GM12878 (cell line): ENCODE measurements around the gene DIP2B. TPM values are rescaled to one million over a fixed set of nuclear protein-coding genes. Genes with fewer than 3 reads are reported as not detected.

Source experiments
- ATAC-seq: fragments of 200-7000 bp; cut with Tn5 transposase; 3 replicates; pipeline ENCODE4 v1.9.1; 2020; ENCODE audit warnings: mild to moderate bottlenecking, moderate library complexity
- BruUV-seq: library from RNA; stranded (reverse); fragments of 400-500 nt; replicated peaks from 2 replicates; lab custom pipeline; 2021; lab: Mats Ljungman, UMichigan
- CTCF ChIA-PET: fragments of 300-600 bp; sonication (Branson Sonifier 250); formaldehyde crosslinking; extraction: SDS; loops from one replicate; lab custom pipeline; 2021; ENCODE audit warnings: inconsistent platforms; lab: Yijun Ruan, JAX
- POLR2A ChIA-PET: fragments of 350-600 bp; formaldehyde crosslinking; extraction: SDS; loops from one replicate; lab custom pipeline; 2021; ENCODE audit warnings: inconsistent platforms; lab: Charles Lee
- RAD21 ChIA-PET: fragments of 300-600 bp; sonication (Branson Sonifier 250); formaldehyde crosslinking; loops from one replicate; lab custom pipeline; 2023; ENCODE audit warnings: antibody characterized with exemption; ENCODE audit not compliant: unreplicated experiment; lab: Charles Lee
- SMC1A ChIA-PET: fragments of 300-600 bp; sonication (Branson Sonifier 250); formaldehyde crosslinking; loops from one replicate; lab custom pipeline; 2023; ENCODE audit not compliant: unreplicated experiment, uncharacterized antibody; lab: Charles Lee
- DNase-seq: peaks from one replicate; pipeline ENCODE4 v3.0.0-alpha.2; 2011; ENCODE audit warnings: low read depth, low spot score
- FAIRE-seq: peaks from 3 replicates; lab custom pipeline; 2011; peaks lifted over from hg19 to GRCh38; lab: Jason Lieb, UNC
- H2AFZ ChIP-seq: 2 replicates; pipeline ENCODE4 v1.6.0; 2011; ENCODE audit warnings: low read depth, low read length, control low read depth; ENCODE audit not compliant: control insufficient read depth
- H3K27ac ChIP-seq: 2 replicates; pipeline ENCODE4 v1.5.1; 2011; ENCODE audit warnings: control low read depth; ENCODE audit not compliant: control insufficient read depth, insufficient read depth
- H3K27me3 ChIP-seq, 2 experiments: replicated peaks in 1 of 2; 2 replicates each; pipeline versions ENCODE4 v1.6.0 to v1.6.1; 2011; ENCODE audit warnings: low read length in 1 of 2; ENCODE audit not compliant: control insufficient read depth in 2 of 2, insufficient read depth in 2 of 2
- H3K36me3 ChIP-seq, 2 experiments: 2 replicates each; pipeline ENCODE4 v1.5.1; 2011; ENCODE audit warnings: low read length in 1 of 2; ENCODE audit not compliant: control insufficient read depth in 2 of 2, insufficient read depth in 2 of 2
- H3K4me1 ChIP-seq: 2 replicates; pipeline ENCODE4 v1.6.1; 2011; ENCODE audit warnings: mild to moderate bottlenecking, low read length, moderate library complexity, mixed read lengths; ENCODE audit not compliant: control insufficient read depth, insufficient read depth
- H3K4me2 ChIP-seq: 2 replicates; pipeline ENCODE4 v1.6.0; 2011; ENCODE audit warnings: control low read depth; ENCODE audit not compliant: control insufficient read depth, insufficient read depth
- H3K4me3 ChIP-seq: fragments of 200-600 bp; sonication (generic); 2 replicates; pipeline ENCODE4 v1.5.1; 2016
- H3K79me2 ChIP-seq: 2 replicates; pipeline ENCODE4 v1.6.0; 2011; ENCODE audit warnings: low read length; ENCODE audit not compliant: control insufficient read depth, insufficient read depth
- H3K9ac ChIP-seq: 2 replicates; pipeline ENCODE4 v1.8.0; 2011; ENCODE audit warnings: low read length, control low read depth, mixed read lengths; ENCODE audit not compliant: control insufficient read depth, insufficient read depth
- H3K9me3 ChIP-seq: replicated peaks from 3 replicates; pipeline ENCODE4 v1.5.1; 2011; ENCODE audit warnings: mild to moderate bottlenecking, low read length; ENCODE audit not compliant: control insufficient read depth, insufficient read depth
- H4K20me1 ChIP-seq: 2 replicates; pipeline ENCODE4 v1.6.0; 2011; ENCODE audit not compliant: control insufficient read depth, insufficient read depth
- ETV6 ChIP-seq, 2 experiments: fragments of 450-650 bp in 1 of 2; IDR thresholded peaks in 1 of 2; conservative IDR thresholded peaks in 1 of 2; 2 replicates each; pipeline ENCODE4 v1.6.1; 2014; ENCODE audit warnings: antibody characterized with exemption in 1 of 2, borderline replicate concordance in 1 of 2, low read depth in 1 of 2, mild to moderate bottlenecking in 1 of 2, moderate library complexity in 1 of 2
- EZH2 ChIP-seq: IDR thresholded peaks from 2 replicates; pipeline ENCODE4 v1.6.1; 2012; ENCODE audit warnings: low read depth, mild to moderate bottlenecking, control low read depth, inconsistent platforms, low read length, borderline replicate concordance; ENCODE audit not compliant: control insufficient read depth
- HDAC2 ChIP-seq: fragments of 200-600 bp; sonication (generic); IDR thresholded peaks from 2 replicates; pipeline ENCODE4 v1.6.1; 2017
- MTA2 ChIP-seq: fragments of 450-650 bp; IDR thresholded peaks from 2 replicates; pipeline ENCODE4 v1.6.1; 2016; ENCODE audit warnings: low read depth, mild to moderate bottlenecking, moderate library complexity
- NR2C2 ChIP-seq: IDR thresholded peaks from 2 replicates; pipeline ENCODE4 v1.6.1; 2011; ENCODE audit warnings: borderline replicate concordance, low read depth; ENCODE audit not compliant: control insufficient read depth, insufficient read length
- RCOR1 ChIP-seq: conservative IDR thresholded peaks from 2 replicates; pipeline ENCODE4 v1.6.1; 2012; ENCODE audit warnings: low read depth, low read length, improper control_type of control experiment
- SIN3A ChIP-seq: IDR thresholded peaks from 2 replicates; pipeline ENCODE4 v1.6.1; 2012; ENCODE audit warnings: low read depth, low read length, improper control_type of control experiment
- TAF1 ChIP-seq: IDR thresholded peaks from 2 replicates; pipeline ENCODE4 v1.6.1; 2011; ENCODE audit warnings: mild to moderate bottlenecking, low read depth, low read length, borderline replicate concordance
- TARDBP ChIP-seq: IDR thresholded peaks from 2 replicates; pipeline ENCODE4 v1.6.1; 2016; ENCODE audit warnings: borderline replicate concordance
- TCF7 ChIP-seq: IDR thresholded peaks from 2 replicates; pipeline ENCODE4 v1.6.1; 2014; ENCODE audit warnings: antibody characterized with exemption, borderline replicate concordance
- WGBS: methylation state at CpG from one replicate; pipeline ENCODE4 v1.1.6; 2016; ENCODE audit warnings: low lambda C conversion rate; ENCODE audit not compliant: insufficient replicate concordance, insufficient coverage; ENCODE audit errors: missing lambda C conversion rate; 5-methylcytosine and 5-hydroxymethylcytosine counted together
- in situ Hi-C: fragments of 300-500 bp; cut with MboI; formaldehyde crosslinking; loops from 9 replicates; pipeline ENCODE4 v1.14.3; 2018; ENCODE audit warnings: mixed read lengths
- intact Hi-C: fragments of 100-400 bp; cut with micrococcal nuclease; formaldehyde crosslinking; loops from one replicate; pipeline ENCODE4 v1.14.2; 2022; ENCODE audit not compliant: unreplicated experiment
- polyA plus RNA-seq, 11 experiments: library from polyadenylated mRNA; depleted of rRNA in 4 of 11; unstranded in 6 of 11; stranded (reverse) in 5 of 11; fragments of >200 nt; fragmentation: Nextera tagmentation in 4 of 11; fragmentation: Illumina TruSeq in 1 of 11; extraction: Ambion mirVana in 4 of 11; extraction: Trizol in 1 of 11; gene quantifications; 1 replicate in 1 of 11; 2 replicates in 10 of 11; pipeline versions ENCODE4 v1.2.1 to v1.2.3, GENCODE V29; 2011 to 2016; ENCODE audit warnings: inconsistent platforms in 2 of 11, missing spikeins in 2 of 11, low read depth in 1 of 11
- total RNA-seq, 4 experiments: library from RNA; depleted of rRNA in 3 of 4; stranded (reverse); fragments of >200 nt in 3 of 4; fragmentation: Illumina TruSeq in 1 of 4; extraction: Trizol in 1 of 4; gene quantifications; 2 replicates each; pipeline versions ENCODE4 v1.2.1 to v1.2.3, GENCODE V29; 2013 to 2021
- TF ChIP-seq, protein P1 (sequence below): IDR thresholded peaks from 2 replicates; pipeline ENCODE4 v1.6.1; 2011; ENCODE audit warnings: mild to moderate bottlenecking, low read depth, low read length, moderate library complexity; ENCODE audit not compliant: insufficient replicate concordance

Gene DIP2B
- total and polyA plus RNA-seq, 10 of the 15 experiments (the other 5 are each of a cell fraction or from before 2014, with no cell fraction given) = 4.5 to 30.0 (median 18.6) TPM

DNA sequence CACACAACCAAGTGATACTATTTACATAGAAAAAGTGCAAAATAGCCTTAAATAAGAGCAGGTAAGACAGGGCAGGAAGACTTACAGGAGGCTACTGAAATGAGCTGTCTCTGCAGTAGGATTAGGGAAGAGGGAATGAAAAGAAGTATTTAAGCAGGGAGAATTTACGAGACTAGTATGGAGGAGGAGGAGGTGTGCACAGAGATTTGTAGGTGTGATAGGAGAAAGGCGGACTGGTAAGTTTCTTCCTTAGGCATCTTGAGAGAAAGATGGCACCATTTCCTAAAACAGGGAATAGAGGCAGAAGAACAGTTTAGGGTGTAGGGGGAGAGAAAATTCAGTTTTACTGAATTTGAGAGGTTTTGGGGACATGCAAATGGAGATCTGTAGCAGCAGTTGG lies 25.7 kb downstream of the DIP2B start:
- no peaks in the 10 kb centered on the region; the same call in none of the 3 replicates for H3K9me3 ChIP-seq
- POLR2A ChIA-PET = no interaction called here

More for the DNA sequence above, 25.7 kb downstream of the DIP2B start:
- no TSS peak for BruUV-seq
- Histone ChIP-seq H3K27me3 (no peaks in the 10 kb centered on the region), H3K4me2 (no peak overlapping the region), H3K79me2 (peaks cover 65% of the 10 kb centered on the region), H4K20me1 (no peaks in the 10 kb centered on the region), H3K9ac (no peak overlapping the region), H3K27ac (no peak overlapping the region), H2AFZ (no peak overlapping the region), H3K4me1 (peaks cover 59% of the 10 kb centered on the region), H3K36me3 (no peaks in the 10 kb centered on the region), H3K4me3 (no peak overlapping the region)
- WGBS = 100% methylated on average over 2 of the region's 2 CpGs
- RAD21 ChIA-PET = no interaction called here
- intact Hi-C loops (loop anchor here (5.0 kb wide), 1 partner anchor 47 kb away; no protein-coding TSS in a partner anchor), in situ Hi-C loops (no loop called here)
- FAIRE-seq (no peak), ATAC-seq (no peak), DNase-seq (no peak)
- SMC1A ChIA-PET = interaction anchor here (0.7 to 3.3 kb wide), 2 partner anchors 11 to 12 kb away, joined by 3 to 23 read pairs; no protein-coding TSS in a partner anchor
- TF ChIP-seq TCF7 = no peak
- TF ChIP-seq, protein P1, sequence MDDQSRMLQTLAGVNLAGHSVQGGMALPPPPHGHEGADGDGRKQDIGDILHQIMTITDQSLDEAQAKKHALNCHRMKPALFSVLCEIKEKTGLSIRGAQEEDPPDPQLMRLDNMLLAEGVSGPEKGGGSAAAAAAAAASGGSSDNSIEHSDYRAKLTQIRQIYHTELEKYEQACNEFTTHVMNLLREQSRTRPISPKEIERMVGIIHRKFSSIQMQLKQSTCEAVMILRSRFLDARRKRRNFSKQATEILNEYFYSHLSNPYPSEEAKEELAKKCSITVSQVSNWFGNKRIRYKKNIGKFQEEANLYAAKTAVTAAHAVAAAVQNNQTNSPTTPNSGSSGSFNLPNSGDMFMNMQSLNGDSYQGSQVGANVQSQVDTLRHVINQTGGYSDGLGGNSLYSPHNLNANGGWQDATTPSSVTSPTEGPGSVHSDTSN = no peak
- no peak for TF ChIP-seq MTA2
- no peak for TF ChIP-seq TAF1
- TF ChIP-seq TARDBP = no peak
- no peak for TF ChIP-seq NR2C2
- no peak for TF ChIP-seq EZH2
- no peak for TF ChIP-seq ETV6 (conservative IDR thresholded peaks at IDR 0.05 in 1 of 2, IDR thresholded peaks at IDR 0.05 in 1 of 2; ENCODE audit: borderline replicate concordance in 1 of 2, low read depth in 1 of 2)
- no peak for TF ChIP-seq RCOR1
- TF ChIP-seq HDAC2 = no peak
- TF ChIP-seq SIN3A = no peak
- CTCF ChIA-PET = interaction anchor here (1.2 kb wide), 1 partner anchor 12 kb away, joined by 8 read pairs; no protein-coding TSS in a partner anchor
